ENCODE data around the gene TCP11.
"Not testable (repeated sequence)": the region's sequence is repeated elsewhere in the genome, so short reads cannot be mapped to it uniquely, and the experiment has no call there.

The TCP11 gene

GRCh38 chr6:35142588-35143569 is 1.7 kb upstream of the TCP11 start:
- no peak for DNase-seq

- peak; percentile 9 for DNase-seq
Measured at GRCh38 chr6:35140639-35141006, 516 bp downstream of the TCP11 start.

GRCh38 chr6:35139924-35140638 is 1.1 kb downstream of the TCP11 start:
- DNase-seq = peak; percentile 86

- DNase-seq = no peak
Measured at GRCh38 chr6:35139470-35139869, 1.7 kb downstream of the TCP11 start.

GRCh38 chr6:35138191-35138590 is 2.9 kb downstream of the TCP11 start:
- not testable (repeated sequence) for DNase-seq

- no peak for DNase-seq
Measured at GRCh38 chr6:35136185-35136584, 5.0 kb downstream of the TCP11 start.

- no peak for DNase-seq
Measured at GRCh38 chr6:35128496-35128895, 12.6 kb downstream of the TCP11 start.

GRCh38 chr6:35128042-35128441 is 13.1 kb downstream of the TCP11 start:
- no peak for DNase-seq

GRCh38 chr6:35124356-35124755 is 16.8 kb downstream of the TCP11 start:
- DNase-seq = no peak

- DNase-seq = no peak
Measured at GRCh38 chr6:35120746-35121145, 20.4 kb downstream of the TCP11 start.

- DNase-seq = no peak
Measured at GRCh38 chr6:35108309-35108885, 32.7 kb downstream of the TCP11 start.

GRCh38 chr6:35107761-35108160 is 33.4 kb downstream of the TCP11 start:
- DNase-seq = not testable (repeated sequence)

GRCh38 chr6:35107208-35107607 is 33.9 kb downstream of the TCP11 start:
- not testable (repeated sequence) for DNase-seq

- DNase-seq = not testable (repeated sequence)
Measured at GRCh38 chr6:35106061-35106460, 35.1 kb downstream of the TCP11 start.

GRCh38 chr6:35105078-35105477 is 36.1 kb downstream of the TCP11 start:
- no peak for DNase-seq

GRCh38 chr6:35099116-35099515 is 42.0 kb downstream of the TCP11 start:
- no peak for DNase-seq

GRCh38 chr6:35096129-35096862 is 44.8 kb downstream of the TCP11 start:
- DNase-seq = no peak

GRCh38 chr6:35094183-35094582 is 47.0 kb downstream of the TCP11 start:
- no peak for DNase-seq

- no peak for DNase-seq
Measured at GRCh38 chr6:35093783-35094182, 47.4 kb downstream of the TCP11 start.

GRCh38 chr6:35093118-35093445 is 48.1 kb downstream of the TCP11 start:
- no peak for DNase-seq

- DNase-seq = no peak
Measured at GRCh38 chr6:35092362-35093117, 48.6 kb downstream of the TCP11 start.
